Liver (tissue), 9 donors: ENCODE data around the gene TSHZ3. TPM values are rescaled to one million over a fixed set of nuclear protein-coding genes. Genes with fewer than 3 reads are reported as not detected.

Source experiments
- DNase-seq: peaks from one replicate; pipeline ENCODE4 v3.0.0-alpha.2; 2017; ENCODE audit warnings: low spot score
- H3K27ac ChIP-seq, 2 donors: one replicate each; pipeline ENCODE4 v1.7.0; 2013; ENCODE audit warnings: inconsistent platforms in 2 of 2, low read length in 2 of 2, control low read depth in 1 of 2, low read depth in 1 of 2, mild to moderate bottlenecking in 1 of 2
- H3K27me3 ChIP-seq, 4 donors: one replicate each; pipeline versions ENCODE4 v1.6.1 to v1.7.0; 2013; ENCODE audit warnings: low read length in 3 of 4, inconsistent platforms in 1 of 4, mild to moderate bottlenecking in 1 of 4, moderate library complexity in 1 of 4; ENCODE audit not compliant: control insufficient read depth in 4 of 4, insufficient read depth in 4 of 4
- H3K36me3 ChIP-seq, 4 donors: one replicate each; pipeline versions ENCODE4 v1.6.1 to v1.7.0; 2013; ENCODE audit warnings: low read length in 3 of 4, mild to moderate bottlenecking in 3 of 4, low read depth in 1 of 4, moderate library complexity in 1 of 4; ENCODE audit not compliant: control insufficient read depth in 4 of 4, insufficient read depth in 3 of 4
- H3K4me1 ChIP-seq, 4 donors: one replicate each; pipeline versions ENCODE4 v1.6.1 to v1.7.0; 2013; ENCODE audit warnings: low read length in 3 of 4, mild to moderate bottlenecking in 3 of 4, moderate library complexity in 1 of 4; ENCODE audit not compliant: control insufficient read depth in 4 of 4, insufficient read depth in 4 of 4
- H3K4me3 ChIP-seq, 3 donors: one replicate each; pipeline versions ENCODE4 v1.6.1 to v1.7.0; 2013; ENCODE audit warnings: low read length in 3 of 3, control low read depth in 1 of 3, low read depth in 1 of 3, mild to moderate bottlenecking in 1 of 3
- H3K9ac ChIP-seq, 2 donors: one replicate each; pipeline ENCODE4 v1.7.0; 2013; ENCODE audit warnings: low read length in 2 of 2, mild to moderate bottlenecking in 2 of 2, moderate library complexity in 2 of 2, control low read depth in 1 of 2, low read depth in 1 of 2
- H3K9me3 ChIP-seq, 4 donors: one replicate each; pipeline versions ENCODE4 v1.6.1 to v1.7.0; 2013; ENCODE audit warnings: low read length in 3 of 4; ENCODE audit not compliant: control insufficient read depth in 4 of 4
- CTCF ChIP-seq: fragments of 150-350 bp; IDR thresholded peaks from 2 replicates; pipeline ENCODE4 v1.5.1; 2017; ENCODE audit warnings: improper control_type of control experiment, low read depth, low read length; ENCODE audit not compliant: missing input control
- FOXA2 ChIP-seq: IDR thresholded peaks from 2 replicates; pipeline ENCODE4 v1.6.1; 2016; ENCODE audit warnings: antibody characterized with exemption
- GABPA ChIP-seq, 2 donors: IDR thresholded peaks in 1 of 2; conservative IDR thresholded peaks in 1 of 2; 2 replicates each; pipeline ENCODE4 v1.6.1; 2016; ENCODE audit warnings: antibody characterized with exemption in 2 of 2, mild to moderate bottlenecking in 1 of 2, moderate library complexity in 1 of 2
- HNF4A ChIP-seq, 2 donors: conservative IDR thresholded peaks; 2 replicates each; pipeline ENCODE4 v1.6.1; 2016; ENCODE audit warnings: antibody characterized with exemption in 2 of 2, mild to moderate bottlenecking in 2 of 2
- HNF4G ChIP-seq: IDR thresholded peaks from 2 replicates; pipeline ENCODE4 v1.6.1; 2016; ENCODE audit warnings: antibody characterized with exemption
- JUND ChIP-seq, 2 donors: IDR thresholded peaks; 2 replicates each; pipeline ENCODE4 v1.6.1; 2016; ENCODE audit warnings: antibody characterized with exemption in 2 of 2
- MAX ChIP-seq: IDR thresholded peaks from 2 replicates; pipeline ENCODE4 v1.6.1; 2016; ENCODE audit warnings: antibody characterized with exemption
- NR2F2 ChIP-seq: IDR thresholded peaks from 2 replicates; pipeline ENCODE4 v1.6.1; 2016; ENCODE audit warnings: antibody characterized with exemption
- RXRA ChIP-seq, 2 donors: IDR thresholded peaks; 2 replicates each; pipeline ENCODE4 v1.6.1; 2017 to 2018; ENCODE audit warnings: antibody characterized with exemption in 2 of 2, mild to moderate bottlenecking in 1 of 2
- SP1 ChIP-seq: IDR thresholded peaks from 2 replicates; pipeline ENCODE4 v1.6.1; 2018; ENCODE audit warnings: antibody characterized with exemption, mild to moderate bottlenecking
- TAF1 ChIP-seq: conservative IDR thresholded peaks from 2 replicates; pipeline ENCODE4 v1.6.1; 2016; ENCODE audit warnings: antibody characterized with exemption, mild to moderate bottlenecking
- YY1 ChIP-seq: IDR thresholded peaks from 2 replicates; pipeline ENCODE4 v1.6.1; 2016; ENCODE audit warnings: antibody characterized with exemption, mild to moderate bottlenecking
- WGBS: extraction: QIAGEN DNeasy Blood & Tissue Kit; methylation state at CpG from one replicate; pipeline ENCODE4 v1.1.7; 2013; 5-methylcytosine and 5-hydroxymethylcytosine counted together
- polyA plus RNA-seq, 2 donors: library from polyadenylated mRNA; stranded (reverse) in 1 of 2; unstranded in 1 of 2; fragments of 200-250 nt in 1 of 2; fragments of >200 nt in 1 of 2; fragmentation: Nextera tagmentation in 1 of 2; extraction: Ambion mirVana in 1 of 2; gene quantifications; one replicate each; pipeline versions ENCODE4 v1.2.1 to v1.2.3, GENCODE V29; 2013 to 2015
- total RNA-seq, 2 donors: library from RNA; depleted of rRNA; stranded (reverse); fragments of >200 nt; gene quantifications; one replicate each; pipeline ENCODE4 v1.2.3, GENCODE V29; 2014
- TF ChIP-seq, protein P1 (sequence below): IDR thresholded peaks from 2 replicates; pipeline ENCODE4 v1.6.1; 2016; ENCODE audit warnings: antibody characterized with exemption
- donor health status: healthy.
- donor health status: healthy.
- donor health status: healthy.
- donor health status: healthy.
- donor health status: healthy.

Gene TSHZ3
- total and polyA plus RNA-seq, 4 donors = 0.42 to 3.3 (median 0.68) TPM

DNA sequence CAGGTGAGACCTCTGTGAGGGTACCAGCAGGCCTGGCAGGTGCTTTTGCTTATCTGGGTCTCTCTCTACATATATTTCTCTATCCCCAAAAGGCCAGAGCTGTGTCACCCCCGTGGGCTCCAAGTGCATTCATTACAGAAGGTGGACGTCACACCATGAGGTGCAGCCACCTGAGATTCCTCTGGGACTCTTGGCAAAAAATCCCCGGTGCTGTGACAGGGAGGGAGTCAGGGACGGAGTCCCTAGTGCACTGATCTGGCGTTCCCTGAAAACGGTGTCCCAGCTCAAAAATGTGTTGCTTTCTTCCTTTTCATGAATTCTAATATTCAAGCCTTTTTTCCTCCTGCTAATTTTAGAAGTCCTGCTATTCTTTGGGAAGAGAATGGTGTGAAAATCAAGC is 13.5 kb downstream of the TSHZ3 start:
- H3K4me3 ChIP-seq = no peak overlapping the region
- H3K27ac ChIP-seq = no peak overlapping the region
- H3K9ac ChIP-seq = no peak overlapping the region
- no peak for DNase-seq
- no peak for TF ChIP-seq FOXA2
- H3K36me3 ChIP-seq = no peaks in the 10 kb centered on the region
- H3K27me3 ChIP-seq = peaks cover 0 to 7% (median 0%) of the 10 kb centered on the region in 4 donors
- H3K4me1 ChIP-seq = peaks cover 0 to 2% (median 0%) of the 10 kb centered on the region in 4 donors
- 70% methylated on average over 6 of the region's 6 CpGs for WGBS
- H3K9me3 ChIP-seq = no peaks in the 10 kb centered on the region

GRCh38 chr19:31334849-31335624 is 14.2 kb downstream of the TSHZ3 start:
- H3K4me1 ChIP-seq = no peaks in the 10 kb centered on the region
- H3K9ac ChIP-seq = no peak overlapping the region
- H3K27me3 ChIP-seq = peaks cover 0 to 7% (median 0%) of the 10 kb centered on the region in 4 donors
- no peak overlapping the region for H3K4me3 ChIP-seq
- TF ChIP-seq, protein P1, sequence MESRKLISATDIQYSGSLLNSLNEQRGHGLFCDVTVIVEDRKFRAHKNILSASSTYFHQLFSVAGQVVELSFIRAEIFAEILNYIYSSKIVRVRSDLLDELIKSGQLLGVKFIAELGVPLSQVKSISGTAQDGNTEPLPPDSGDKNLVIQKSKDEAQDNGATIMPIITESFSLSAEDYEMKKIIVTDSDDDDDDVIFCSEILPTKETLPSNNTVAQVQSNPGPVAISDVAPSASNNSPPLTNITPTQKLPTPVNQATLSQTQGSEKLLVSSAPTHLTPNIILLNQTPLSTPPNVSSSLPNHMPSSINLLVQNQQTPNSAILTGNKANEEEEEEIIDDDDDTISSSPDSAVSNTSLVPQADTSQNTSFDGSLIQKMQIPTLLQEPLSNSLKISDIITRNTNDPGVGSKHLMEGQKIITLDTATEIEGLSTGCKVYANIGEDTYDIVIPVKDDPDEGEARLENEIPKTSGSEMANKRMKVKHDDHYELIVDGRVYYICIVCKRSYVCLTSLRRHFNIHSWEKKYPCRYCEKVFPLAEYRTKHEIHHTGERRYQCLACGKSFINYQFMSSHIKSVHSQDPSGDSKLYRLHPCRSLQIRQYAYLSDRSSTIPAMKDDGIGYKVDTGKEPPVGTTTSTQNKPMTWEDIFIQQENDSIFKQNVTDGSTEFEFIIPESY = no peak
- TF ChIP-seq HNF4A (conservative IDR thresholded peaks at IDR 0.05) (no peak), TAF1 (no peak), CTCF (no peak), SP1 (no peak), JUND (IDR thresholded peaks at IDR 0.05) (no peak), YY1 (no peak), HNF4G (no peak), MAX (no peak), RXRA (IDR thresholded peaks at IDR 0.05) (no peak), GABPA (IDR thresholded peaks at IDR 0.05 in 1 of 2, conservative IDR thresholded peaks at IDR 0.05 in 1 of 2) (no peak), FOXA2 (no peak), NR2F2 (no peak)
- no peaks in the 10 kb centered on the region for H3K9me3 ChIP-seq
- DNase-seq = no peak
- no peaks in the 10 kb centered on the region for H3K36me3 ChIP-seq
- 85% methylated on average over 12 of the region's 12 CpGs for WGBS
- H3K27ac ChIP-seq = no peak overlapping the region
